ENCODE results near the gene UCHL5. TPM values are rescaled to one million over a fixed set of nuclear protein-coding genes. Genes with fewer than 3 reads are reported as not detected.

Gene UCHL5
- total and polyA plus RNA-seq, 2 donors (not counting 1 experiment from before 2014, with no cell fraction given), result 7.8 to 31.5 TPM

GRCh38 chr1:192973202-192973601 is 86.0 kb downstream of the UCHL5 start:
- DNase-seq, result no peak
- POLR2A ChIA-PET, result interaction anchor here (0.6 kb wide), 1 partner anchor 163 kb away, joined by 3 read pairs; no protein-coding TSS in a partner anchor
- H4K20me1 ChIP-seq (ENCODE audit: control insufficient read depth, insufficient read depth, low read length, poor library complexity, severe bottlenecking), result no peaks in the 10 kb centered on the region
- H2AFZ ChIP-seq (ENCODE audit: insufficient read depth, low read depth, low read length, poor library complexity, severe bottlenecking), result no peak overlapping the region
- no peak overlapping the region for H3K4me2 ChIP-seq (replicated peaks; ENCODE audit: low read depth, low read length, poor library complexity, severe bottlenecking)
- Mint-ChIP-seq H3K9me3 (ENCODE audit: insufficient read depth) (no peaks in the 10 kb centered on the region), H3K4me3 (no peak overlapping the region), H3K4me1 (no peaks in the 10 kb centered on the region), H3K27ac (no peak overlapping the region), H3K27me3 (no peaks in the 10 kb centered on the region)
- TF ChIP-seq EZH2 (IDR thresholded peaks at IDR 0.05; ENCODE audit: borderline replicate concordance, insufficient read depth, low read depth, low read length, poor library complexity, severe bottlenecking), result no peak
- no peak for TF ChIP-seq CTCF (IDR thresholded peaks at IDR 0.05)
- no peaks in the 10 kb centered on the region for H3K9me3 ChIP-seq (ENCODE audit: control extremely low read depth in 1 of 3, control insufficient read depth in 2 of 3, insufficient read depth in 1 of 3, low read length in 2 of 3)
- H3K4me1 ChIP-seq (ENCODE audit: control insufficient read depth in 2 of 2, insufficient read depth in 2 of 2, low read length in 2 of 2), result no peaks in the 10 kb centered on the region
- WGBS (ENCODE audit: insufficient coverage), result no CpG with 5 or more reads among the region's 1 CpG
- no peak overlapping the region for H3K27ac ChIP-seq (ENCODE audit: low read length in 2 of 2)
- H3K9ac ChIP-seq (ENCODE audit: low read length), result no peak overlapping the region
- no peak overlapping the region for H3K4me3 ChIP-seq (ENCODE audit: control extremely low read depth in 1 of 5, extremely low read depth in 1 of 5, insufficient read depth in 1 of 5, low read depth in 2 of 5, low read length in 4 of 5)
- no peaks in the 10 kb centered on the region for H3K27me3 ChIP-seq (replicated peaks in 1 of 4; ENCODE audit: control extremely low read depth in 1 of 4, control insufficient read depth in 3 of 4, insufficient read depth in 4 of 4, low read length in 3 of 4)
- no peaks in the 10 kb centered on the region for H3K36me3 ChIP-seq (replicated peaks in 1 of 2; ENCODE audit: control extremely low read depth in 1 of 2, control insufficient read depth in 1 of 2, extremely low read depth in 1 of 2, insufficient read depth in 2 of 2, low read length in 1 of 2)
- ATAC-seq (ENCODE audit: low read depth), result no peak
- CTCF ChIA-PET, result no interaction called here
- intact Hi-C loops (cut with micrococcal nuclease), result no loop called here
- H3K79me2 ChIP-seq (ENCODE audit: control insufficient read depth, insufficient read depth, low read length), result no peaks in the 10 kb centered on the region

- H2AFZ ChIP-seq (ENCODE audit: insufficient read depth, low read depth, low read length, poor library complexity, severe bottlenecking), result no peak overlapping the region
- no peak overlapping the region for H3K9ac ChIP-seq (ENCODE audit: low read length)
- no peaks in the 10 kb centered on the region for H3K27me3 ChIP-seq (replicated peaks in 1 of 4; ENCODE audit: control extremely low read depth in 1 of 4, control insufficient read depth in 3 of 4, insufficient read depth in 4 of 4, low read length in 3 of 4)
- H3K36me3 ChIP-seq (replicated peaks in 1 of 2; ENCODE audit: control extremely low read depth in 1 of 2, control insufficient read depth in 1 of 2, extremely low read depth in 1 of 2, insufficient read depth in 2 of 2, low read length in 1 of 2), result no peaks in the 10 kb centered on the region
- Mint-ChIP-seq H3K9me3 (ENCODE audit: insufficient read depth) (peaks cover 2% of the 10 kb centered on the region), H3K27ac (no peak overlapping the region), H3K4me1 (peaks cover 7% of the 10 kb centered on the region), H3K4me3 (no peak overlapping the region), H3K27me3 (no peaks in the 10 kb centered on the region)
- WGBS (ENCODE audit: insufficient coverage), result no CpG with 5 or more reads among the region's 1 CpG
- no peaks in the 10 kb centered on the region for H3K9me3 ChIP-seq (ENCODE audit: control extremely low read depth in 1 of 3, control insufficient read depth in 2 of 3, insufficient read depth in 1 of 3, low read length in 2 of 3)
- no peaks in the 10 kb centered on the region for H3K4me1 ChIP-seq (ENCODE audit: control insufficient read depth in 2 of 2, insufficient read depth in 2 of 2, low read length in 2 of 2)
- POLR2A ChIA-PET, result no interaction called here
- ATAC-seq (ENCODE audit: low read depth) (no peak), DNase-seq (no peak)
- CTCF ChIA-PET, result no interaction called here
- intact Hi-C loops (cut with micrococcal nuclease), result no loop called here
- no peak overlapping the region for H3K4me3 ChIP-seq (ENCODE audit: control extremely low read depth in 1 of 5, extremely low read depth in 1 of 5, insufficient read depth in 1 of 5, low read depth in 2 of 5, low read length in 4 of 5)
- TF ChIP-seq CTCF (IDR thresholded peaks at IDR 0.05) (no peak), EZH2 (IDR thresholded peaks at IDR 0.05; ENCODE audit: borderline replicate concordance, insufficient read depth, low read depth, low read length, poor library complexity, severe bottlenecking) (no peak)
- H4K20me1 ChIP-seq (ENCODE audit: control insufficient read depth, insufficient read depth, low read length, poor library complexity, severe bottlenecking), result no peaks in the 10 kb centered on the region
- H3K4me2 ChIP-seq (replicated peaks; ENCODE audit: low read depth, low read length, poor library complexity, severe bottlenecking), result no peak overlapping the region
- H3K27ac ChIP-seq (ENCODE audit: low read length in 2 of 2), result no peak overlapping the region
- no peaks in the 10 kb centered on the region for H3K79me2 ChIP-seq (ENCODE audit: control insufficient read depth, insufficient read depth, low read length)
Observed at GRCh38 chr1:192969091-192969490, 90.1 kb downstream of the UCHL5 start.
